ENCODE results near the gene SETD5.

Gene SETD5

DNA sequence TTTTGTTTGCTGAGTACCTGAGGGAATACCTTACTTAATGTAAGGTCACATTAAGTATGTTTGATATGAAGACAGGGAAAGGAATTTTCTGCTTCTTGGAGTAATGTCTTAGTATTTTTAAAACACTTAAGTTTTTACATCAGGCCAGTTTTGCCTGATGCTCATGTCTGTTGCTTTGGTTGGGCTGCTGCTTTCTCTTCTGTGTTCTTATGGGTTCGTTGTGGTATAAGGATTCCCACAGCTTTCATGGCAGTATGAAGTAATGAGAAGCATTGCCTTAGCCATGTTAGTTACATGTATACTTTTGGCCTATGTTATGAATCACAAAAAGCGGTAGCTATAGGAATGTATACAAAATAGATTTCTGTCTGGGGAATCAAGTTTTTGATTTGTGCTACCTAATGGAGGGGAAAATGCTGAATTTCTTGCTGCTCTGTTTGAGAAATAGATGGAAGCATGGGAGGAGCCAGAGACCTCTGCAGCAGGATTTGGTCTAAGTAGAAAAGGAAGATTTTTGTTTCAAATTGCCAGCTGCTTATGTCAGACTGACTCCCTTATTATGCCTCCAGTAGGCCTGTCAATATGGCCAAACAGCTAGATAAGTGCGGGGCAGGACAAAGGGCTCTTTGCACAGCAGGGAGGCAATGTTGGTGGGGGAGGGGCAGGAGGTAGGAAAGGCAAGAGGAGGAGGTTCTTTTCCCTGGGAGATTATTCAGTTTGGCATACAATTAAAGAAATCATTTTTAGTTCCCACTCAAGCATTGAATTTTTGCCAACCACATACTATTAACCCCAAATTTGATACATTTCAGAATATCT lies 5.2 kb downstream of the SETD5 start:
- no peak overlapping the region for H3K4me3 ChIP-seq (ENCODE audit: low read depth, low read length)
- TF ChIP-seq, protein P1, sequence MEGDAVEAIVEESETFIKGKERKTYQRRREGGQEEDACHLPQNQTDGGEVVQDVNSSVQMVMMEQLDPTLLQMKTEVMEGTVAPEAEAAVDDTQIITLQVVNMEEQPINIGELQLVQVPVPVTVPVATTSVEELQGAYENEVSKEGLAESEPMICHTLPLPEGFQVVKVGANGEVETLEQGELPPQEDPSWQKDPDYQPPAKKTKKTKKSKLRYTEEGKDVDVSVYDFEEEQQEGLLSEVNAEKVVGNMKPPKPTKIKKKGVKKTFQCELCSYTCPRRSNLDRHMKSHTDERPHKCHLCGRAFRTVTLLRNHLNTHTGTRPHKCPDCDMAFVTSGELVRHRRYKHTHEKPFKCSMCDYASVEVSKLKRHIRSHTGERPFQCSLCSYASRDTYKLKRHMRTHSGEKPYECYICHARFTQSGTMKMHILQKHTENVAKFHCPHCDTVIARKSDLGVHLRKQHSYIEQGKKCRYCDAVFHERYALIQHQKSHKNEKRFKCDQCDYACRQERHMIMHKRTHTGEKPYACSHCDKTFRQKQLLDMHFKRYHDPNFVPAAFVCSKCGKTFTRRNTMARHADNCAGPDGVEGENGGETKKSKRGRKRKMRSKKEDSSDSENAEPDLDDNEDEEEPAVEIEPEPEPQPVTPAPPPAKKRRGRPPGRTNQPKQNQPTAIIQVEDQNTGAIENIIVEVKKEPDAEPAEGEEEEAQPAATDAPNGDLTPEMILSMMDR (IDR thresholded peaks at IDR 0.05; ENCODE audit: insufficient read depth, low read depth, low read length, missing control alignments): no peak
- DNase-seq (ENCODE audit: low read depth): no peak

DNA sequence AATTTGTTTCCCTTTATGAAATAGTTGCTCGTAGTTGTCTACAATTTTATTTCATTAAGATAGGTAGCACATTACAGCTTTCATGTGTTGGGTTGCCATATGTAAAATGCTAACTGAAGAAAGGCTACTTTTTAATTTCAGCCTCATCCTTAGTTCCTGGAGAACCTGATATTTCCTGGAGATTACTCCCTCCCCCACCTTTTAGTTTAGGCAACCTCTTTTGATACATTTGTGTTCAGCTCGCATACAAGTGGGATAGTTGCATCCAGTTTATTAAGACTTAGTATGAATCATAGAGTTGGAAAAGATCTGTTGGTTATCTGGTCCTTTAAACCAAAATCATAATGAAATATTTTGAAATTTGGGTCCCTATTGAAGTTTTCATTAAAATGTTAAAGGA lies 6.0 kb downstream of the SETD5 start:
- no peak for DNase-seq (ENCODE audit: low read depth)
- TF ChIP-seq, protein P1 (IDR thresholded peaks at IDR 0.05; ENCODE audit: insufficient read depth, low read depth, low read length, missing control alignments): no peak
- no peak overlapping the region for H3K4me3 ChIP-seq (ENCODE audit: low read depth, low read length)

DNA sequence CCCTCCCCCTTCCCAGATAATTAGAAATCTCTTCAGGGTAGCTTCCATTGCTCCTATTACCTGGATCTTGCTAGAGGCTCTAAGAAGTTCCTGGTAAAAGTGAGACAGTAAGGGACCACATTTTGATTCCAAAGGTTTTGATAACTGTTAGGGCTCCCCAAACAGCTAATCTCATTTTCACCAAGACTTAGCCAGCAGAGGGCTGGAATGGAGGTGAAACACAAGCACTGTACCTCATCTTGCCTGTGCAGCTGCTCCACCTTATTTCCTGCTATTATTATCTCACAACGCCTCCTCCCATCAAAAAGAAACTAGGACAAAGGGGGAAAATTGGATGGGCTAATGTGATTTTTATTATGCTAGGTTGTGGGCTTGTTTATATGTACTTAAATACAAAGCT lies 7.3 kb downstream of the SETD5 start:
- no peak overlapping the region for H3K4me3 ChIP-seq (ENCODE audit: low read depth, low read length)
- DNase-seq (ENCODE audit: low read depth): no peak
- TF ChIP-seq, protein P1 (IDR thresholded peaks at IDR 0.05; ENCODE audit: insufficient read depth, low read depth, low read length, missing control alignments): no peak

DNA sequence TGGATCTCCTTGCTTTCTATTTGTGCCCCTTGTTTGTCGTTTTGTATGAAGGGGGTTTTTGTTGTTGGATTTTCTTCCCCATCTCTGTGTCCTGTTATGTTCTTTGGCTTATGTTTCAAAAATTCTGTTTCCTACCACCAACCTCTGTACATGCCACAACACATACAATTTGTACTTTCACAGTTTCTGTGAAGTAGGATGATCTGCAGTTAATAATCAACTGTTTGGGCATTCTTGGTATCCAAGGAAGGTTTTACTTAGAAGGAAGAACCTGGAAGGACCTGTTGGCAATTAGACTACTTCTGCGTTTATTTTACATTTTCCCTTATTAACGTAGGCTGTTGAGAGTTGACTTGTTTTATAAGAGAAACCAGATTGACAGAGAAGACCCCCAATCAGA lies 8.3 kb downstream of the SETD5 start:
- DNase-seq (ENCODE audit: low read depth): no peak
- TF ChIP-seq, protein P1 (IDR thresholded peaks at IDR 0.05; ENCODE audit: insufficient read depth, low read depth, low read length, missing control alignments): no peak
- no peak overlapping the region for H3K4me3 ChIP-seq (ENCODE audit: low read depth, low read length)

DNA sequence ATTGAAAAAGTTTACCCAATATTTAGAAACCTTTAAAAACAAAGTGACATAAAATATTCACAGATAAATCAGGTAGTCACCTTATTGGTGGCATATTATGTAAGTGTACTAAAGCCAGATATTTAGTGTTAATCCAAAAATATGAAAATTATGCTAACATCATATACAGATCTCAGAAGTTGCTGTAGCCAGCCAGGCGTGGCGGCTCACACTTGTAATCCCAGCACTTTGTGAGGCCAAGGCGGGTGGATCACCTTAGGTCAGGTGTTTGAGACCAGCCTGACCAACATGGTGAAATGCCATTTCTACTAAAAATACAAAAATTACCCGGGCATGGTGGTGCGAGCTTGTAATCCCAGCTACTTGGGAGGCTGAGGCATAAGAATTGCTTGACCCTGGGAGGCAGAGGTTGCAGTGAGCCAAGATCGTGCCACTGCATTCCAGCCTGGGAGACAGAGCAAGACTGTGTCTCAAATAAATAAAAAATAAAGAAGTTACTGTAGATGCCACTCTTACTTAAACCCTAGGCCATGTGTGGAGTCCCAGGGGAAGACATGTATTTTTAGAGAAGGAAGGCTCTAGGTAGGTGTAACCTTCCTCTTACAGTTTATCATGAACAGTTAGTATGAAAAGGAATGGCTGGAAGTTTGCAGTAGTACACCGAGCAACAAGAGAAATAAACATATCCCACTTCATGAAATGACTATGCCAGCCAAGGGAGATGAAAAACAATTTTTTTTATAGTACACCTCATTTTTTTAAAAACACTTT lies 9.6 kb downstream of the SETD5 start:
- TF ChIP-seq, protein P1 (IDR thresholded peaks at IDR 0.05; ENCODE audit: insufficient read depth, low read depth, low read length, missing control alignments): no peak
- no peak for DNase-seq (ENCODE audit: low read depth)
- no peak overlapping the region for H3K4me3 ChIP-seq (ENCODE audit: low read depth, low read length)

DNA sequence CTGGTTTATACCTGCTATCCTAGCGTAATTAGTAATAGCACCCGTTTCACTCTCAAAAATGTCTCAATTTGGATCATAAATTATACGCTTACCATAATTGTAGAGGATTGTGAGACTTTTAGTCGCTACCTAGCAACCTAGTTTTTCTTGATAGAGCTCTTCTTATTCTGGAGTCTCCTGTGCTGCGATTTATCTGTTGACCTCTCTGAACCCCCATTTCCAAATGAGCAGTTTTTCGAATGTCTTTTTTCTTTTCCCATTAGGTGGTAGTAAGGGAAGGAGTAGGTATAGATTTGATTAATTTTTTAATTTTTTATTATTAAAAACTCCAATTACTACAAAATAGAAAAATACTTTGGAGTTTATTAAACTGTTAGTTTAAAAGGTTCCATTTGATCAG lies 10.6 kb downstream of the SETD5 start:
- TF ChIP-seq, protein P1 (IDR thresholded peaks at IDR 0.05; ENCODE audit: insufficient read depth, low read depth, low read length, missing control alignments): no peak
- H3K4me3 ChIP-seq (ENCODE audit: low read depth, low read length): no peak overlapping the region
- no peak for DNase-seq (ENCODE audit: low read depth)
